SK-N-MC (cell line): Measurements from ENCODE around the gene EPS15.

Experiments used
- DNase-seq: peaks from one replicate; pipeline ENCODE4 v3.0.0-alpha.2; 2011; ENCODE audit warnings: low read depth, low spot score
- H3K27ac ChIP-seq: fragments of 200-600 bp; sonication (generic); 2 replicates; pipeline ENCODE4 v1.5.1; 2016; ENCODE audit warnings: mixed run types
- H3K36me3 ChIP-seq: fragments of 200-600 bp; sonication (generic); 2 replicates; pipeline ENCODE4 v1.6.1; 2017; ENCODE audit warnings: antibody characterized with exemption, low read length, mixed read lengths; ENCODE audit not compliant: insufficient read depth
- H3K4me3 ChIP-seq: fragments of 200-600 bp; sonication (generic); 2 replicates; pipeline ENCODE4 v1.5.1; 2016
- H3K9ac ChIP-seq: fragments of 200-600 bp; sonication (generic); 2 replicates; pipeline ENCODE4 v1.8.0; 2017; ENCODE audit warnings: mixed run types, mixed read lengths; ENCODE audit not compliant: insufficient read length
- H3K9me3 ChIP-seq: fragments of 200-600 bp; sonication (generic); 2 replicates; pipeline ENCODE4 v1.6.1; 2017; ENCODE audit warnings: low read depth, mild to moderate bottlenecking, antibody characterized with exemption, low read length, moderate library complexity, mixed read lengths
- EZH2 ChIP-seq: fragments of 200-600 bp; sonication (generic); IDR thresholded peaks from one replicate; pipeline ENCODE4 v1.6.1; 2017; ENCODE audit warnings: antibody characterized with exemption
- FOXP2 ChIP-seq: optimal IDR thresholded peaks from 2 replicates; pipeline ENCODE3; 2011; ENCODE audit warnings: mild to moderate bottlenecking, moderate library complexity; ENCODE audit not compliant: insufficient read depth; ENCODE audit errors: extremely low read length, control extremely low read depth
- POLR2AphosphoS5 ChIP-seq: IDR thresholded peaks from 2 replicates; pipeline ENCODE4 v1.6.1; 2012; ENCODE audit warnings: mild to moderate bottlenecking, low read depth, low read length, borderline replicate concordance

Gene EPS15

GRCh38 chr1:51559501-51559900, 40.4 kb upstream of the EPS15 start:
- Histone ChIP-seq H3K9ac (no peak overlapping the region), H3K4me3 (no peak overlapping the region), H3K27ac (no peak overlapping the region), H3K9me3 (no peaks in the 10 kb centered on the region), H3K36me3 (no peaks in the 10 kb centered on the region)
- TF ChIP-seq EZH2 = no peak
- no peak for TF ChIP-seq FOXP2
- TF ChIP-seq POLR2AphosphoS5 = no peak
- no peak for DNase-seq

GRCh38 chr1:51559064-51559500, 40.0 kb upstream of the EPS15 start:
- Histone ChIP-seq H3K9me3 (no peaks in the 10 kb centered on the region), H3K27ac (no peak overlapping the region), H3K36me3 (no peaks in the 10 kb centered on the region), H3K9ac (no peak overlapping the region), H3K4me3 (no peak overlapping the region)
- no peak for DNase-seq
- TF ChIP-seq POLR2AphosphoS5 = no peak
- TF ChIP-seq EZH2 = no peak
- TF ChIP-seq FOXP2 = no peak

DNA sequence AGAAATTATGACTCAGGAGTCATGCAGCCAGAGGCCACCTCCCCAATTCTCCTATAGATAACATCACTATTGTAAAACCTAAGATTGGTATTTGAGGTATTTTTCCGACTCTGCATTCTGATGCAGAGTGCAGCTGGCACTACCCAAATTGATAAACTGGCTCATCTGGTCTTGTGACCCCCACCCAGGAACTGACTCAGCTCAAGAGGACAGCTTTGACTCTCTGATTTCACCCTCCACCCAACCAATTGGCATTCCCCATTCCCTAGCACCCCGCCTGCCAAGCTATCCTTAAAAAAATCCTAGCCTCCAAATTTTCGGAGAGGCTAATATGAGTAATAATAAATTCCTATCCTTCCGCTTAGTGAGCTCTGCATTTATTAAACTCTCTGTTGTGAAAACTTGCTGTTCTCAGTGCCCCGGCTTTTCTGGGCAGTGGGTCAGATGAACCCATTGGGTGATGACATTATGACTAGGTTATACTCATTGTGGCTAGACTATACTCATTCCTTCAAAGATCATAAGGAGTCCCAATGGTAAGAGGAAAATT, 39.4 kb upstream of the EPS15 start:
- Histone ChIP-seq H3K27ac (no peak overlapping the region), H3K9me3 (no peaks in the 10 kb centered on the region)

DNA sequence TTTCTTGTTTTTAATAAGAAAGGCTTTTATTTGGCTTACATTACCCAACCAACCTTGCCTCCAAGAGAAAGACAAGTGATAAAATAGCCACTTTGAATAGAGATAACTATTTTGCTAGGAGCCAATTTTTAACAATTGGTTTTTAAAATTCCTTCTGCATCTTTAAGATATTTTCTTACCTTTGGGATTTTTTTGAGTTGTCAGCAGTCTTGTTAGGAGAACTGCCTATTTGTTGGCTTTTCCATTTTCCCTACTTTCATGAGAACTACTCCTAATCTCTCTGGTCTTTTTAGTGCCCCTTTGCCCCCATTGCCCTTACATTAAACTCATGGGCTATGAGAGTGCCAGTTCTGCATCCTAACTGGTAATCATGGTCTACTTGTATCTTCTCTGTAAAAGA, 38.1 kb upstream of the EPS15 start:
- H3K27ac ChIP-seq = no peak overlapping the region
- DNase-seq = no peak
- H3K9ac ChIP-seq = no peak overlapping the region
- no peaks in the 10 kb centered on the region for H3K9me3 ChIP-seq
- H3K36me3 ChIP-seq = no peaks in the 10 kb centered on the region
- TF ChIP-seq EZH2 = no peak
- no peak for TF ChIP-seq FOXP2
- TF ChIP-seq POLR2AphosphoS5 = no peak
- no peak overlapping the region for H3K4me3 ChIP-seq

More for the DNA sequence above, 39.4 kb upstream of the EPS15 start:
- TF ChIP-seq FOXP2 (no peak), EZH2 (no peak), POLR2AphosphoS5 (no peak)
- Histone ChIP-seq H3K36me3 (no peaks in the 10 kb centered on the region), H3K9ac (no peak overlapping the region), H3K4me3 (no peak overlapping the region)
- DNase-seq = no peak

DNA sequence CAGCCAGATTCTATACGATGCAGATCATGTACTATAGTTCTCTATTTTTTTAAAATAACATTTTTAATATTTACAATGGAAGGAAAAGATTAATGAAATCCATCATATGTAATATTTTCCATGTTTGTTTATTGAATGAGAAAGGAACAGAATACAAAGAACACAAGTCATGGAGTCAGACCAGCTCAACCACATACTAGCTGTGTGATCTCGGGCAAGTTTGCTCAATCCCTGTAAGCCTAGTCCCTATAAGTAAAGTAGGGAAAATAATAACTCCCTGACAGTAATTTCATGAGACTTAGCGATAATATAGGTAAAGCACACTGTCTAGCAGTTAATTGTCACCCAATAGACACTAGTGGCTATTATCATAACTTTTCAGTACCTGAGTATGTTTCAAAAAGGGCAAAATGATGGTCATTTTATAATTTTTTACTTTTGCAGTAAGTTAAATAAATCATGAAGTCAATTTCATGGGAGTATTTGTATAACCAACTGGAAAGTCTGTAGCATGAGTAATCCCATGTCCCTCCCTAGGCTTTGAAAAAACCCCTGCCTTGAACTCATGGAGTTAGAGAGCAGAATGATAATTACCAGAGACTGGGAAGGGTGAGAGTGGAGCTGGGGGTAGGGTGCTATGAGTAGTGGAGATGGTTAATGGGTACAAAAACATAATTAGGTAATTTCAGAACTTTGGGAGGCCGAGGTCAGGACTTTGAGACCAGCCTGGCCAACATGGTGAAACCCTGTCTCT, 37.0 kb upstream of the EPS15 start:
- Histone ChIP-seq H3K9me3 (no peaks in the 10 kb centered on the region), H3K4me3 (no peak overlapping the region), H3K27ac (no peak overlapping the region), H3K36me3 (no peaks in the 10 kb centered on the region), H3K9ac (no peak overlapping the region)
- no peak for DNase-seq
- TF ChIP-seq FOXP2 = no peak
- TF ChIP-seq POLR2AphosphoS5 = no peak
- TF ChIP-seq EZH2 = no peak

- TF ChIP-seq EZH2 (no peak), POLR2AphosphoS5 (no peak), FOXP2 (no peak)
These were observed 34.8 kb upstream of the EPS15 start for GRCh38 chr1:51553911-51554310.

GRCh38 chr1:51552929-51553807, 34.1 kb upstream of the EPS15 start:
- TF ChIP-seq FOXP2 (no peak), EZH2 (no peak), POLR2AphosphoS5 (no peak)
- Histone ChIP-seq H3K9me3 (no peaks in the 10 kb centered on the region), H3K9ac (no peak overlapping the region), H3K27ac (no peak overlapping the region), H3K36me3 (no peaks in the 10 kb centered on the region), H3K4me3 (no peak overlapping the region)
- DNase-seq = no peak

More at GRCh38 chr1:51553911-51554310, 34.8 kb upstream of the EPS15 start:
- Histone ChIP-seq H3K4me3 (no peak overlapping the region), H3K36me3 (no peaks in the 10 kb centered on the region), H3K27ac (no peak overlapping the region), H3K9ac (no peak overlapping the region), H3K9me3 (no peaks in the 10 kb centered on the region)
- no peak for DNase-seq

GRCh38 chr1:51551848-51552296, 32.8 kb upstream of the EPS15 start:
- no peak overlapping the region for H3K9ac ChIP-seq
- no peaks in the 10 kb centered on the region for H3K9me3 ChIP-seq
- DNase-seq = no peak
- no peak overlapping the region for H3K27ac ChIP-seq
- no peaks in the 10 kb centered on the region for H3K36me3 ChIP-seq
- TF ChIP-seq EZH2 (no peak), FOXP2 (no peak), POLR2AphosphoS5 (no peak)
- H3K4me3 ChIP-seq = no peak overlapping the region

GRCh38 chr1:51551081-51551480, 32.0 kb upstream of the EPS15 start:
- H3K4me3 ChIP-seq = no peak overlapping the region
- no peak overlapping the region for H3K27ac ChIP-seq
- no peaks in the 10 kb centered on the region for H3K9me3 ChIP-seq
- no peaks in the 10 kb centered on the region for H3K36me3 ChIP-seq
- DNase-seq = no peak
- H3K9ac ChIP-seq = no peak overlapping the region
- no peak for TF ChIP-seq EZH2
- no peak for TF ChIP-seq FOXP2
- TF ChIP-seq POLR2AphosphoS5 = no peak
